Osteoblast (primary cell): ENCODE results near the gene SDR9C7. TPM values are rescaled to one million over a fixed set of nuclear protein-coding genes. Genes with fewer than 3 reads are reported as not detected.
"Not testable (repeated sequence)": the region's sequence is repeated elsewhere in the genome, so short reads cannot be mapped to it uniquely, and the experiment has no call there.

Experiments used
- DNase-seq: peaks from one replicate; pipeline ENCODE4 v3.0.0; 2011; ENCODE audit warnings: low spot score, mixed read lengths; ENCODE audit not compliant: insufficient read length; ENCODE audit errors: missing footprints
- H2AFZ ChIP-seq: 2 replicates; pipeline ENCODE4 v1.6.0; 2011; ENCODE audit warnings: mild to moderate bottlenecking, low read length
- H3K27ac ChIP-seq: 2 replicates; pipeline ENCODE4 v1.5.1; 2011; ENCODE audit warnings: mild to moderate bottlenecking, low read depth, low read length, moderate library complexity
- H3K27me3 ChIP-seq: 2 replicates; pipeline ENCODE4 v1.6.0; 2012; ENCODE audit warnings: mild to moderate bottlenecking, control low read depth, inconsistent platforms, low read length, moderate library complexity; ENCODE audit not compliant: insufficient read depth
- H3K36me3 ChIP-seq: 2 replicates; pipeline ENCODE4 v1.5.1; 2011; ENCODE audit warnings: mild to moderate bottlenecking, low read length, control low read depth, moderate library complexity; ENCODE audit not compliant: insufficient read depth
- H3K4me1 ChIP-seq: 2 replicates; pipeline ENCODE4 v1.5.1; 2011; ENCODE audit warnings: mild to moderate bottlenecking, low read length, control low read depth, moderate library complexity; ENCODE audit not compliant: insufficient read depth
- H3K4me2 ChIP-seq: 2 replicates; pipeline ENCODE4 v1.6.0; 2011; ENCODE audit warnings: mild to moderate bottlenecking, low read length; ENCODE audit not compliant: insufficient read depth
- H3K4me3 ChIP-seq: fragments of 200-600 bp; sonication (generic); 3 replicates; pipeline ENCODE4 v1.5.1; 2012; ENCODE audit warnings: mild to moderate bottlenecking, low read length, inconsistent platforms; ENCODE audit not compliant: insufficient read depth
- H3K79me2 ChIP-seq: 2 replicates; pipeline ENCODE4 v1.6.0; 2012; ENCODE audit warnings: mild to moderate bottlenecking, low read length, control low read depth, inconsistent platforms; ENCODE audit not compliant: insufficient read depth
- H3K9me3 ChIP-seq: 2 replicates; pipeline ENCODE4 v1.5.1; 2011; ENCODE audit warnings: low read depth, low read length, control low read depth
- H4K20me1 ChIP-seq: 2 replicates; pipeline ENCODE4 v1.6.0; 2012; ENCODE audit warnings: mild to moderate bottlenecking, low read length, control low read depth; ENCODE audit not compliant: insufficient read depth
- total RNA-seq: library from RNA; depleted of rRNA; stranded (reverse); fragments of >200 nt; gene quantifications from 2 replicates; pipeline ENCODE4 v1.2.3, GENCODE V29; 2012
- TF ChIP-seq, protein P1 (sequence below): IDR thresholded peaks from 2 replicates; pipeline ENCODE4 v1.5.1; 2011; ENCODE audit warnings: mild to moderate bottlenecking, low read depth, low read length, moderate library complexity; ENCODE audit errors: extremely low read depth

SDR9C7 gene
- total RNA-seq, 1 donor = not detected

DNA sequence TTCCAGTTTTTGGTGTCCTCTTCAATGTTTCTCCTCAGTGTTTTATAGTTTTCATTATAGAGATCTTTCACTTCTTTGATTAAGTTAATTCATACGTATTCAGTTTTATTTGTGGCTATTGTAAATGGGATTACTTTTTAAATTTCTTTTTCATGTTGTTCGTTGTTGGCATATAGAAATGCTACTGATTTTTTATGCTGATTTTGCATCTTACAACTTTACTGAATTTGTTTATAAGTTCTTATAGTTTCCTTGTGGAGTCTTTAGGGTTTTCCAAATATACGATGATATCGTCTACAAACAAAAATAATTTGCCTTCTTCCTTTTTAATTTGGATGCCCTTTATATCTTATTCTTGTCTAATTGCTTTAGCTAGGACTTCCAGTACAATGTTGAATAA is 9.7 kb upstream of the SDR9C7 start:
- Histone ChIP-seq H3K27ac (no peak overlapping the region), H3K4me3 (no peak overlapping the region), H3K9me3 (no peaks in the 10 kb centered on the region), H3K4me1 (peaks cover 9% of the 10 kb centered on the region), H2AFZ (no peak overlapping the region), H3K79me2 (no peaks in the 10 kb centered on the region), H3K36me3 (no peaks in the 10 kb centered on the region), H3K4me2 (no peak overlapping the region), H3K27me3 (no peaks in the 10 kb centered on the region), H4K20me1 (no peaks in the 10 kb centered on the region)
- TF ChIP-seq, protein P1, sequence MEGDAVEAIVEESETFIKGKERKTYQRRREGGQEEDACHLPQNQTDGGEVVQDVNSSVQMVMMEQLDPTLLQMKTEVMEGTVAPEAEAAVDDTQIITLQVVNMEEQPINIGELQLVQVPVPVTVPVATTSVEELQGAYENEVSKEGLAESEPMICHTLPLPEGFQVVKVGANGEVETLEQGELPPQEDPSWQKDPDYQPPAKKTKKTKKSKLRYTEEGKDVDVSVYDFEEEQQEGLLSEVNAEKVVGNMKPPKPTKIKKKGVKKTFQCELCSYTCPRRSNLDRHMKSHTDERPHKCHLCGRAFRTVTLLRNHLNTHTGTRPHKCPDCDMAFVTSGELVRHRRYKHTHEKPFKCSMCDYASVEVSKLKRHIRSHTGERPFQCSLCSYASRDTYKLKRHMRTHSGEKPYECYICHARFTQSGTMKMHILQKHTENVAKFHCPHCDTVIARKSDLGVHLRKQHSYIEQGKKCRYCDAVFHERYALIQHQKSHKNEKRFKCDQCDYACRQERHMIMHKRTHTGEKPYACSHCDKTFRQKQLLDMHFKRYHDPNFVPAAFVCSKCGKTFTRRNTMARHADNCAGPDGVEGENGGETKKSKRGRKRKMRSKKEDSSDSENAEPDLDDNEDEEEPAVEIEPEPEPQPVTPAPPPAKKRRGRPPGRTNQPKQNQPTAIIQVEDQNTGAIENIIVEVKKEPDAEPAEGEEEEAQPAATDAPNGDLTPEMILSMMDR = no peak
- DNase-seq = no peak

DNA sequence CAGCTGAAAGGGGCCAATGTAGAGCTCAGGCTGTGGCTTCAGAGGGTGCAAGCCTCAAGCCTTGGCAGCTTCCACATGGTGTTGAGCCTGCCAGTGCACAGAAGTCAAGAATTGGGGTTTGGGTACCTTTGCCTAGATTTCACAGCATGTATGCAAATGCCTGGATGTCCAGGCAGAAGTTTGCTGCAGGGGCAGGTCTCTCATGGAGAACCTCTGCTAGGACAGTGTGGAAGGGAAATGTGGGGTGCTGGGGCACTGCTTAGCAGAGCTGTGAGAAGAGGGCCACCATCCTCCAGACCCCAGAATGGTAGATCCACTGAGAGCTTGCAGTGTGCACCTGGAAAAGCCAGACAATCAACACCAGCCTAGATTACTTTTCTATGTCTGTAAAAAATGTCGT is 9.2 kb upstream of the SDR9C7 start:
- not testable (repeated sequence) for H3K27ac ChIP-seq, H3K27me3 ChIP-seq, H4K20me1 ChIP-seq, H3K9me3 ChIP-seq, DNase-seq, H3K4me2 ChIP-seq, H3K4me1 ChIP-seq, H3K36me3 ChIP-seq, H3K4me3 ChIP-seq, H2AFZ ChIP-seq, H3K79me2 ChIP-seq

DNA sequence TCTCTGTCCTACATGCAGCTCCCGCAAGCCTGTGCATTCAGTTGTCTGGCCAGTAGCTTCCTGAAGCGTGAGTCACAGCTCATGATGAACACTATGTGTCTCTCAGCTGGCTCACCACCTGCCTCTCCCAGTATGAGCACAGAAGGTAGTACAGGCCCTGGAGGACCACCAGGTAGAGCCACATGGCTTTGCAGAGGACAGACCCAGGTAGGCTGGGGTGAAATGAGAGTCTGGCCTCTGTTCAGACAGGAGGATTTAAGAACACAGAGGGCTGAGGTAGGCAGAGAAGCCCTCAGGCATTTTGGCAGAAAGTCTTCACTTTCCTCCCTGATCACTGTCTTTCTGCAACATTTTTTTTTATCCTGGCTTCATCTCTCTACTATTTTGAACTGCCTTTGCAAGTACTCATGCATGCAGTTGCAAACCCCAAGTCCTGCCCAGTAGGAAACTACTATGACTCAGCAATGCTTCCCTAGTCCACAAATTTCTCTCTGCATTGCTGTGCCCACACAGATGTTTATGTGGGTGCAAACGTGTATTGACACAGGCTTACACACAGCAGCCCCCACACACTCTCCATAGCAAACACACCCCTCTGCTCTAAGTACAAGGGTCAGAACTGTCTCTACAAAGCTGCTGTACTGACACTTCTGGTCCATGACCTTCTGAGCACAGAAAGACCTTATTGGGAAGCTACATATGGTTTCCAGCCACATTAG is 7.2 kb upstream of the SDR9C7 start:
- H3K4me1 ChIP-seq = peaks cover 9% of the 10 kb centered on the region
- no peaks in the 10 kb centered on the region for H3K79me2 ChIP-seq
- H3K27ac ChIP-seq = no peak overlapping the region
- H3K9me3 ChIP-seq = no peaks in the 10 kb centered on the region
- H2AFZ ChIP-seq = no peak overlapping the region
- H3K36me3 ChIP-seq = no peaks in the 10 kb centered on the region
- no peak overlapping the region for H3K4me3 ChIP-seq
- peak overlapping the region; percentile 32 for H3K4me2 ChIP-seq
- peak; percentile 89 for DNase-seq
- TF ChIP-seq, protein P1 = no peak
- H4K20me1 ChIP-seq = no peaks in the 10 kb centered on the region
- H3K27me3 ChIP-seq = peaks cover 11% of the 10 kb centered on the region

DNA sequence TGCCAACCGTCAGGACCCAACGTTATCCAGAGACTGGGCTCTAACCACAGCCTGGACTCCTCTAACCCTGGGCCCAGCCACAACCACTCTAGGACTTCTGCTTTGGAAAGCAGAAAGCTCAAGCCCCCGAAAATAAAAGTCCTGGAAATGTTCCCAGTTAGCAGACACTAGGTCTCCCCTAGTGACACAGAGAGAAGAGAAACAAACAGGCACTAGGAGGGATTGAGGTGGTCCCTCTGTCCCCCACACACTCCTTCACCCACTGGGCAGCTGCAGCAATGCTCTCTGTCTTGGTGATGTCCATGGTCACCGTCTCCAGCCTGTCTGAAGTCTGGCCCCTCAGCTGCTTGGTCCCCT is 6.7 kb upstream of the SDR9C7 start:
- H3K36me3 ChIP-seq, DNase-seq, H3K79me2 ChIP-seq, H4K20me1 ChIP-seq, H3K4me2 ChIP-seq, H3K27ac ChIP-seq, H3K4me1 ChIP-seq, H3K4me3 ChIP-seq, H3K9me3 ChIP-seq, H2AFZ ChIP-seq: not testable (repeated sequence)
- peaks cover 11% of the 10 kb centered on the region for H3K27me3 ChIP-seq

DNA sequence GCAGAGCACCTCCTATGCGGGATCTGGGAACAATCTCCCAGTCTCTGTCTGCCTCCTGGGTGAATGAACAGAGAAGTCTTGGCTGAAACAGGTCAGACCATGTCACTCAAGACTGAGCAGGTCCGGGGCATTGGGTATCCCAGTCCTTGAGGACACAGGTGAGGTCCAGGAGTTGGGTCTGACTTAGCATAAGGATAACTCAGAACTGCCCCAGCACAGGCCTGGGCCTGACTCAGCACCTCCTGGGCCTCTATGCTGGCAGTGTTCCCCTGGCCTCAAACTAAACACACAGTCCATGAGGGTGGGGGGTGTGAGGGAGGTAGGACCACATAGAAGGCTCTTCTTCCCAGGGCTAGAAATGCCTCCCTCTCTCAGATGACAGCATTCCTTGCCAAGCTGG is 1.5 kb upstream of the SDR9C7 start:
- no peak for DNase-seq
- Histone ChIP-seq H3K4me1 (no peaks in the 10 kb centered on the region), H4K20me1 (no peaks in the 10 kb centered on the region), H3K4me3 (no peak overlapping the region), H3K36me3 (no peaks in the 10 kb centered on the region), H2AFZ (no peak overlapping the region), H3K4me2 (no peak overlapping the region), H3K79me2 (no peaks in the 10 kb centered on the region), H3K9me3 (no peaks in the 10 kb centered on the region), H3K27me3 (peaks cover 23% of the 10 kb centered on the region), H3K27ac (no peak overlapping the region)
- TF ChIP-seq, protein P1 = no peak
